Nephron progenitor cell (in vitro differentiated cells): ENCODE measurements around the gene PSMC3.

Experiments
- DNase-seq: peaks from one replicate; pipeline ENCODE4 v3.0.0; 2021
- H3K27ac Mint-ChIP-seq: 2 replicates; pipeline ENCODE4 v1.8.0; 2021; ENCODE audit warnings: mild to moderate bottlenecking, moderate library complexity, mixed read lengths
- H3K27me3 Mint-ChIP-seq: 2 replicates; pipeline ENCODE4 v1.8.0; 2021; ENCODE audit warnings: mild to moderate bottlenecking, low read depth, mixed read lengths; ENCODE audit not compliant: poor library complexity
- H3K36me3 Mint-ChIP-seq: 2 replicates; pipeline ENCODE4 v1.8.0; 2021; ENCODE audit warnings: low read depth, mixed read lengths
- H3K4me1 Mint-ChIP-seq: 2 replicates; pipeline ENCODE4 v1.8.0; 2021; ENCODE audit warnings: mixed read lengths
- H3K4me3 Mint-ChIP-seq: 2 replicates; pipeline ENCODE4 v1.8.0; 2021; ENCODE audit warnings: mild to moderate bottlenecking, moderate library complexity, mixed read lengths
- H3K9me3 Mint-ChIP-seq: 2 replicates; pipeline ENCODE4 v1.8.0; 2021; ENCODE audit warnings: mild to moderate bottlenecking, moderate library complexity, mixed read lengths
- TF ChIP-seq, protein P1 (sequence below): fragments of 200-600 bp; sonication (generic); IDR thresholded peaks from 2 replicates; pipeline ENCODE4 v1.5.0; 2021; ENCODE audit warnings: antibody characterized with exemption

Gene PSMC3

DNA sequence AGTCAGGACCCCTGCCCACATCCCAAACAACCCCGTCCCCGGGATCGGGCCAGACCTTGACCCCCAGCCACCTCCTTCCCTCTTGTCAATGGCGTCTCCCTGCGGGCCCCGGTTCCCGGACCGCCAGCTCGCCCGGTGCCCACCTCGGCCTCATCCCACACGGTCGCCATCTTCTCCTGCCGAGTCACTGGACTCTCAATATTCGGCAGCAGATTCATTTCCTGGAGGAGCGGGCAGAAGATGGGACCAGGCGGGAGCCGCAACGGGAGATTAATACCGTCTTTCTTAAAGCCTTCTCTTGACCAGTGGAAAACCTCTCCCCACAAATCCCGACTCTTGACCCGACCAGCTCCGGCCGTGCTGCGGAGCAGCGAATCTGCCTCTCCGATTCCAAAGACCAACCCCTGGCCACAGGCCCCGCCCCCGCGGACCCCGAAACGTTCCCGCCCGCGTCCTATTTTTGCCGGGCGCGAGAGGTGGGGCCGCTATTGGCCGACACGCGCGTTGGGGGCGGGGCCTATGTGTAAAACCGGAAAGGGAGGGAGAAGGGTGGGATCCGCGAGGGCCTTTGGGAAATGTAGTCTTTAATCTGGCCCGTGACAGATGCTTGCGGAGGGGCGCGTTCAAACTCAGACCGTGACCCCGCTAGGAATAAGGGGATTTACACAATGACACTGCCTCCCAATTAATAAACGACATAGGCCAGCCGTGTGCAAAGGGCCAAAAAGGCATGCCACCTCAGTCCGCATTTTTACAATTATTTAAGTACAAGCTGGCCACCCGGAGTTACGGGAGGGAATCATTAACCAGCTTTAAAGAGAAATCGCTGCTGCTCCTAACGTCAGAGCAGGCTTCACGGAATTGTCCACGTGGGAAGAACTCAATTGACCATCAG, at the start of gene PSMC3:
Gene PSMC3, minus strand, starts transcription at position 378 of the 895 bp plus-strand sequence. Its CDS starts 160 bp downstream, at position 218.
- peak; percentile 99 for DNase-seq
- Mint-ChIP-seq H3K4me3 (peak within 1 kb of the TSS; percentile 100), H3K9me3 (no peaks in the 10 kb centered on the region), H3K4me1 (peaks cover 25% of the 10 kb centered on the region), H3K36me3 (peaks cover 40% of the 10 kb centered on the region), H3K27ac (peak within 1 kb of the TSS; percentile 100), H3K27me3 (no peaks in the 10 kb centered on the region)
- TF ChIP-seq, protein P1, sequence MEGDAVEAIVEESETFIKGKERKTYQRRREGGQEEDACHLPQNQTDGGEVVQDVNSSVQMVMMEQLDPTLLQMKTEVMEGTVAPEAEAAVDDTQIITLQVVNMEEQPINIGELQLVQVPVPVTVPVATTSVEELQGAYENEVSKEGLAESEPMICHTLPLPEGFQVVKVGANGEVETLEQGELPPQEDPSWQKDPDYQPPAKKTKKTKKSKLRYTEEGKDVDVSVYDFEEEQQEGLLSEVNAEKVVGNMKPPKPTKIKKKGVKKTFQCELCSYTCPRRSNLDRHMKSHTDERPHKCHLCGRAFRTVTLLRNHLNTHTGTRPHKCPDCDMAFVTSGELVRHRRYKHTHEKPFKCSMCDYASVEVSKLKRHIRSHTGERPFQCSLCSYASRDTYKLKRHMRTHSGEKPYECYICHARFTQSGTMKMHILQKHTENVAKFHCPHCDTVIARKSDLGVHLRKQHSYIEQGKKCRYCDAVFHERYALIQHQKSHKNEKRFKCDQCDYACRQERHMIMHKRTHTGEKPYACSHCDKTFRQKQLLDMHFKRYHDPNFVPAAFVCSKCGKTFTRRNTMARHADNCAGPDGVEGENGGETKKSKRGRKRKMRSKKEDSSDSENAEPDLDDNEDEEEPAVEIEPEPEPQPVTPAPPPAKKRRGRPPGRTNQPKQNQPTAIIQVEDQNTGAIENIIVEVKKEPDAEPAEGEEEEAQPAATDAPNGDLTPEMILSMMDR: no peak

- peaks cover 67% of the 10 kb centered on the region for H3K36me3 Mint-ChIP-seq
- DNase-seq: no peak
- TF ChIP-seq, protein P1: no peak
- H3K9me3 Mint-ChIP-seq: no peaks in the 10 kb centered on the region
- peaks cover 44% of the 10 kb centered on the region for H3K4me1 Mint-ChIP-seq
- peak overlapping the region; percentile 93 for H3K27ac Mint-ChIP-seq
- no peaks in the 10 kb centered on the region for H3K27me3 Mint-ChIP-seq
- no peak overlapping the region for H3K4me3 Mint-ChIP-seq
These were observed 44.4 kb upstream of the PSMC3 start for GRCh38 chr11:47470671-47471070.

DNA sequence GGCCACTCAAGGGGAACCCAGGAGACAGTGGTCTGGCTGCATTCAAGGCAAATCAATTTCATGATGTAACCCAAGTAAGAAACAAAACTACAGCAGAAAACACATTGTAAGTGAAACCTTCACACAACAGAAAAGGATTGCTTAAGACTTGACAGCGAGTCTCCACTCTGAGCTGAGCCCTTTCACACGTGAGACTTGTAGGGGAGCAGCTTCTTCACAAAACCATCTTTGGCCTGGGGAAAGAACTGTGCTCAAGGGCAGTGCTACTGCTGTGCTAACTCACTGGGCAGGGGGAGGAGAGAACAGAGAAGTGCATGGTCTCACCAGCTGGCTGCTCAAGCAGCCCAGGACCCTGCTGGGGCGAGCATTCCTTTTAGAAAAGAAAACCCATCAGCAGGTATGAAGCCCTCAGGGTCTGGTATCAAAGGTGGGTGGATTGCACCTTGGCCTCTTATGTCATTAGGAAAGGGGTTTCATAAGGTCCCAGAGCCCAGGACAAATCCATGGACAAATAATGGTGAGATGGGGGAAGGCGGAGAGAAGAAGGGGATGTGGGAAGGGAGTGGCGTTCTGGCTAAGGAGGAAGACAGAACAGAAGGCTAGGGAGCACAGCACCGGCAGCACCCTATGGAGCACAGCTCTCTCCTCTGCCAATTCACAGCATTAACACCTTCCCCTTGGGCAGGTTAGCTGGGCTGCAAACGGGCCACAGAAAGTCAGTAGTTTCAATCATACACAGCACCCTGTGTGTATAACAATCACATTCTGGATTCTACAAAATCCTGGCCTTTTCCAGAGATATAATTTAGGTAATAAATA, 43.3 kb upstream of the PSMC3 start:
- Mint-ChIP-seq H3K27me3 (no peaks in the 10 kb centered on the region), H3K9me3 (no peaks in the 10 kb centered on the region), H3K4me3 (no peak overlapping the region), H3K27ac (peak overlapping the region; percentile 93), H3K4me1 (peaks cover 51% of the 10 kb centered on the region), H3K36me3 (peaks cover 69% of the 10 kb centered on the region)
- TF ChIP-seq, protein P1: no peak
- no peak for DNase-seq

DNA sequence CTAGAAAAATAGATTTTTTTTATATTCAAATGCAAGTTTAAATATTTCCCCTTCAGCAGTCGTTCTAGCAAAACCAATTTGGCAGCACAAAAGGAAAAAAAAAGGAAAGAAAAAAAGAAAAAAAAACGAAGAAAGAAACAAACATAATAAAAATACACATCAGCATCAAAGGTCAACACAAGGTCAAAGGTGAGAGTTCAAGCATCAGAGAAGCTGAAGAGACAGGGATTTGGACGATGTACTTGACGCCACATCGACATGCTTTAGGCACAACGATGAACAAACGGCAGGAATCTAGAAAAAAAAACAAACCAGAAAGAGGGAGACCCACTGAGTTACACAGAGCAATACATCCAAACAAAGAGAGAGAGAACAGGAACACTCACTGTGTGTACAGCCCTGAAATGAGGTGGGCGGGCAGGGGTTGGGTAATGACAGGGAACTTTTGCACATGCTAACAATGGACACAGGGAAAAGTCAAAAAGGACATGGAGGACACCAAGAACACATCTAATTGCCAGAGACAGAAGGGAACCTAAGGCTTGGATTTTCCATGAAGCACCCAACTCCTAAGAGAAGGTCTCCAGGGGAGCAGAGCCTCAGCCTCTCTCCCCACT, 42.5 kb upstream of the PSMC3 start:
- TF ChIP-seq, protein P1: no peak
- Mint-ChIP-seq H3K9me3 (no peaks in the 10 kb centered on the region), H3K36me3 (peaks cover 72% of the 10 kb centered on the region), H3K4me1 (peaks cover 51% of the 10 kb centered on the region), H3K4me3 (peak overlapping the region; percentile 20), H3K27me3 (no peaks in the 10 kb centered on the region), H3K27ac (peak overlapping the region; percentile 93)
- DNase-seq: no peak

DNA sequence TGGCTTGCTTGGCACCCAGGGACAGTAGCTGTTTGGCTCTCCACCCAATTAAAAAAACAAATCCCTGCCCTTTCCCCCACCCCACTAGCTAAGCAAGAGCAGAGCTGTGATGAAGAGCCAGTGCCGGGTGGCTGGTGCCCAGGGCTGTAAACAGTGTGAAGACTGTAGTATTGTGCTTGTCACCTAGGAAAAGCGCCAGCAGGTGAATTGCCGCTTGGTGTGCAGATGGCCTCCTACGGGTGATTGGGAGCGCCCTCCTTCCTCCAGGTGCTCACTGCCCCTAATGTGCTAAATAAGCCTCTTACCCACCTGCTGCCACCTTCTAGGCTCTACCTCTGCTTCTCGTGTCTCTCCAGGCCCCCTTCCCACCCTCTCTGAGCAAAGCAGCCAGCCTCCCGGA, 41.1 kb upstream of the PSMC3 start:
- Mint-ChIP-seq H3K27ac (peak overlapping the region; percentile 94), H3K9me3 (no peaks in the 10 kb centered on the region), H3K4me3 (no peak overlapping the region), H3K36me3 (peaks cover 60% of the 10 kb centered on the region), H3K27me3 (no peaks in the 10 kb centered on the region), H3K4me1 (peaks cover 51% of the 10 kb centered on the region)
- TF ChIP-seq, protein P1: no peak
- no peak for DNase-seq
